GM06990 (cell line): ENCODE measurements around the gene TMED6.

Experiments used
- DNase-seq: peaks from one replicate; pipeline ENCODE4 v3.0.0-alpha.2; 2011; ENCODE audit not compliant: insufficient read length; ENCODE audit errors: extremely low read depth
- H3K27me3 ChIP-seq: replicated peaks from 2 replicates; pipeline ENCODE4 v1.6.0; 2011; ENCODE audit warnings: low read length; ENCODE audit not compliant: control insufficient read depth, insufficient read depth
- H3K36me3 ChIP-seq: 2 replicates; pipeline ENCODE4 v1.5.1; 2011; ENCODE audit warnings: low read length; ENCODE audit not compliant: control insufficient read depth, insufficient read depth
- H3K4me3 ChIP-seq: replicated peaks from 2 replicates; pipeline ENCODE4 v1.5.1; 2011; ENCODE audit warnings: low read depth, mild to moderate bottlenecking, control low read depth, low read length
- CTCF ChIP-seq: IDR thresholded peaks from 2 replicates; pipeline ENCODE4 v1.5.1; 2011; ENCODE audit warnings: low read length, control low read depth, mild to moderate bottlenecking, inconsistent platforms; ENCODE audit not compliant: insufficient read depth, poor library complexity, severe bottlenecking

TMED6 gene

GRCh38 chr16:69350536-69351133, 951 bp downstream of the TMED6 start:
- H3K36me3 ChIP-seq, result peaks cover 3% of the 10 kb centered on the region
- no peak for DNase-seq

GRCh38 chr16:69349536-69349935, 2.0 kb downstream of the TMED6 start:
- Histone ChIP-seq H3K4me3 (no peak overlapping the region), H3K36me3 (peaks cover 3% of the 10 kb centered on the region), H3K27me3 (no peaks in the 10 kb centered on the region)
- DNase-seq, result no peak
- TF ChIP-seq CTCF, result no peak

More at GRCh38 chr16:69350536-69351133, 951 bp downstream of the TMED6 start:
- no peaks in the 10 kb centered on the region for H3K27me3 ChIP-seq
- no peak overlapping the region for H3K4me3 ChIP-seq
- TF ChIP-seq CTCF, result no peak

- DNase-seq, result no peak
- Histone ChIP-seq H3K4me3 (no peak overlapping the region), H3K27me3 (no peaks in the 10 kb centered on the region), H3K36me3 (peaks cover 4% of the 10 kb centered on the region)
- TF ChIP-seq CTCF, result no peak
These were observed 3.4 kb downstream of the TMED6 start for GRCh38 chr16:69348222-69348621.

GRCh38 chr16:69346683-69347082, 4.9 kb downstream of the TMED6 start:
- no peak overlapping the region for H3K4me3 ChIP-seq
- no peaks in the 10 kb centered on the region for H3K27me3 ChIP-seq
- no peak for DNase-seq
- H3K36me3 ChIP-seq, result peaks cover 3% of the 10 kb centered on the region
- no peak for TF ChIP-seq CTCF

GRCh38 chr16:69345923-69346322, 5.7 kb downstream of the TMED6 start:
- H3K36me3 ChIP-seq, result peaks cover 2% of the 10 kb centered on the region
- H3K27me3 ChIP-seq, result no peaks in the 10 kb centered on the region
- no peak for DNase-seq
- H3K4me3 ChIP-seq, result no peak overlapping the region
- TF ChIP-seq CTCF, result no peak

GRCh38 chr16:69344171-69344570, 7.4 kb downstream of the TMED6 start:
- Histone ChIP-seq H3K27me3 (no peaks in the 10 kb centered on the region), H3K4me3 (no peak overlapping the region), H3K36me3 (peaks cover 2% of the 10 kb centered on the region)
- no peak for DNase-seq
- TF ChIP-seq CTCF, result no peak
